ENCODE data around the gene TRPM8.
"Not testable (repeated sequence)": the region's sequence is repeated elsewhere in the genome, so short reads cannot be mapped to it uniquely, and the experiment has no call there.

DNA sequence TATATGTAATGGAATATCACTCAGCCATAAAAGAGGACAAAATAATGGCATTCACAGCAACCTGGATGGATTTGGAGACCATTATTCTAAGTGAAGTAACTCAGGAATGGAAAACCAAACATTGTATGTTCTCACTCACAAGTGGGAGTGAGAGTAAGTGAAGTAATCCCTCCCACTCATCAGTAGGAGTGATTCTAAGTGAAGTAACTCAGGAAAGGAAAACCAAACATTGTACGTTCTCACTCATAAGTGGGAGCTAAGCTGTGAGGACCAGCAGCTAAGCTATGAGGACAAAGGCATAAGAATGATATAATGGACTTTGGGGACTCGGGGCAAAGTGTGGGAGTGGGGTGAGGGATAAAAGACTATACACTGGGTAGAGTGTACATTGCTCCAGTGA is 20.9 kb upstream of the TRPM8 start:
- not testable (repeated sequence) for TF ChIP-seq CTCF (optimal IDR thresholded peaks at IDR 0.05 in 1 of 3, IDR thresholded peaks at IDR 0.05 in 1 of 3, conservative IDR thresholded peaks at IDR 0.05 in 1 of 3; ENCODE audit: extremely low read depth in 1 of 3, insufficient read depth in 2 of 3, low read length in 3 of 3); EZH2 (IDR thresholded peaks at IDR 0.05; ENCODE audit: low read length)

Measured in keratinocyte (primary cell).